GM18870 (cell line): ENCODE data around the gene LARP4B.
"Not testable (repeated sequence)": the region's sequence is repeated elsewhere in the genome, so short reads cannot be mapped to it uniquely, and the experiment has no call there.

Experiments
- ATAC-seq: cut with Tn5 transposase; IDR thresholded peaks from one replicate; pipeline ENCODE4 v1.9.1; 2021; ENCODE audit warnings: moderate library complexity; ENCODE audit not compliant: unreplicated experiment

Gene LARP4B

DNA sequence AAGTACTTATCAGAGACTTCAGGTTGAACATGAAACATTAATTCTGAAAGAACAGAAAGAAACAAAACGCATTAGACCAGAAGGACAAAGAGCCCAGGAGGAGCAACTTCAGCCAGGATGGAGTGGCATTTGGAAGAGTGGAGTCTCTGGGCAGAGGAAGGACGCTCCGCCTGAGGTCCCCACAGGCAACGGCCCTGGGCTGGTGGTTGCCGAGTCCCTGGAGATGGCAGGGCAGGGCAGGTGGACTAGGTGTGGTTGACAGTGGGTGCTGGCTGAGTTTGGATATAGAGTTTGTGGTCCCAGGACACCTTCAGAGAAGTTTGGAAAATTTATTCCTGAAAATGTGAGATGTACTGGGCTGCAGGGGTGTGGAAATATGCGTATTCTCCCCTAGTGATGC is 27.4 kb upstream of the LARP4B start:
- ATAC-seq, result no peak

- ATAC-seq, result no peak
Measured at GRCh38 chr10:958106-958505, 26.6 kb upstream of the LARP4B start.

GRCh38 chr10:955820-956217 is 24.3 kb upstream of the LARP4B start:
- no peak for ATAC-seq

GRCh38 chr10:955127-955819 is 23.8 kb upstream of the LARP4B start:
- ATAC-seq, result no peak

- ATAC-seq, result no peak
Measured at GRCh38 chr10:954396-954795, 22.9 kb upstream of the LARP4B start.

DNA sequence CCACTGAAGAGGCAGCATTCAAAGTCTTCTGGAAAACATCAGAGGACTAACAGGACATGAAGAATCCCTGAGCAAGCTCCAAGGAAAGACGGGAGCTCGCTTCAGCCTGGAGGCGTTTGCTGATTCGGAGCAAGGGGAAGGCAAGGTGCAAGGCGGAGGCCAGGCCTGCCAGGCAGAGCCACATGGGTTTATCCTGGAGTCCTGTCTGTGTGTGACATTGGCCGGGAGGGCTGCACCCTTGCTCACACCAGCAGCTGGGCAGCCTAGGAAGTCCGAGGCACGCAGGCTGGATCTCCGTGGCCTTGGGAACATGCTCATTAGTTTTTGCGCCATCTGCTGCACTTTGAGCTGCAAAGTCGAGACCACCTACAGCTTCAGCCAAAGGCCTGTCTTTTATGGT is 22.3 kb upstream of the LARP4B start:
- no peak for ATAC-seq

- no peak for ATAC-seq
Measured at GRCh38 chr10:949446-949845, 17.9 kb upstream of the LARP4B start.

DNA sequence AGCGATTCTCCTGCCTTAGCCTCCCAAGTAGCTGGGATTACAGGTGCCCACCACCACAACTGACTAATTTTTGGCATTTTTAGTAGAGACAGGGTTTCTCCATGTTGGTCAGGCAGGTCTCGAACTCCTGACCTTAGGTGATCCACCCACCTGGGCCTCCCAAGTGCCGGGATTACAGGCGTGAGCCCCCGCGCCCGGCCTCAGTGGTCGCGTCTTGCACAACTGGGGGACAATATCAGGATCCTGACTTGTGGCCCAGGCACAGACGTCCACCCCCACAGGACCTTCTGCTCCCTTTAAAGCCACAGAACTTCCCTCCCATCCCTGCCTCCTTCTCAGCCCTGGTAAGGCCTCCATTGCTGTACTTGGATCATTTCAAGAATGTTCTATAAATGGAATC is 16.8 kb upstream of the LARP4B start:
- ATAC-seq, result no peak

GRCh38 chr10:947881-948280 is 16.4 kb upstream of the LARP4B start:
- ATAC-seq, result no peak

DNA sequence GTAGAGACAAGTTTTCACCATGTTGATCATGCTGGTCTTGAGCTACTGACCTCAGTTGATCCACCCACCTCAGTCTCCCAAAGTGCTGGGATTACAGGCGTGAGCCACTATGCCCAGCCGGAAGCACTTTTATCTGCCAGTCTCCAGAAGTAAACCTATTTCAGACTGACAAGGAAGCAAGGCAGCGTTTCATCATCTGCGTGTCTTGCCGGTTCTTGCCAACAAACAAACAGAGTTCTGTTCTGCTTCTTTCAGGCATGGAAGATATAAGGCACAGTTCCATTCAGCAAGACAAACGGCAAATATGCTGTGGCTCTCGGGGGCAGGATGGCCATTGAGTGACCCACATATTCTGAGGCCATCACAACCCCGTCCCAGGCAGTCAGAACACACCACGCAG is 15.5 kb upstream of the LARP4B start:
- no peak for ATAC-seq

DNA sequence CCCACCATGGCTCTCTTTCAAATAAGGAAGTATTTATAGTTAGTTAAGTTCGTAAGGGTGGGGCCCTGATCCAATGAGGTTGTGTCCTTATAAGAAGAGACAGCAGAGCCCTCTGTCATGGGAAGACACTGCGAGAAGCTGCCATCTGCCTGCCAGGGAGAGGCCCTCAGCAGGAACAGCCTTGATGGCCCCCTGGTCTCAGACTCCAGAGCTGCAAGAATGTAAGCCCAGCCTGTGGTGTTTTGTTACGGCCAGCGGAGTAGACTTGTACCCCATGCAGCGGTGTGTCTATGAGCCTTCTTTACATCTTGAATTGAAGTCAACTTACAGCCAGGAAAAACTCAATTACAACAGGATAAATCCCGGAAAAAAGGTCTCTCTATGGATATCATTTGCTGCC is 14.3 kb upstream of the LARP4B start:
- no peak for ATAC-seq

DNA sequence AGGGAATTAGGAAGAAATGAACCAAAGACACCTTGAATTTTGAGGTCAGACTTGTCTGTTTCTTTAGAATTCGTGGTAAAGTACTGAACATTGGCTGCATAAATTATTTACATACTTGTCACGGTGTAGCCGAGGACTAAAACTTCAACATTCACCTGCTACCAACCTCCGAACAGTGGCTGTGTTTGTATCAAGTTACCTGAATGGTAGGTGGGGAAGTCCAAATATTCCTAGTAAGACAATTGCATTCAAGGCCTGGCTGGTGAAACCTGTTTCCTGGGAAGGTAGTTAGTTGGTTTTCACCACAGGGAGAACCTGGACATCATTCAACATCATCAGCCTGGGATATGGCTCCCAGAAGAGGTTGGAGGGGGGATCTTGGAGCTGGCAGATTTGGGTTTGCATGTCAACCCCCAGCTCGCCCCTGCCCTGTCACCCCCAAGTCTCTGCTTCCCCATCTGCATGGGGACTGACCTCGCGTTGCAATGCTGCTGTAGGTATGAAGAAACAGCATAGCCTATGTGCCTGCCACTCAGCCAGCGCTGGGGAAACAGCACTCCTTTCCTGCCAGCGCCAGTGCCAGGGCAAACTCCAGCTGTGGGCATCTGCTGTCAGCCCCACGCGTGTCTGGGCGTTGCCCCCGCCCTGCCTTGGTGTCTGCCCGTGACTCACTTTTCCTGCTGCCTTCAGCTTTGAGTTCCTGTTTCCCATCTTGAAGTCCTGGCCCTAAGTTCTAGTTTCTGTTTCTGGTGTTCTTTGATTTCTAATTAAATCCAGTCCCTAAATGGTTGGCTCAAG is 12.7 kb upstream of the LARP4B start:
- no peak for ATAC-seq

GRCh38 chr10:943334-944033 is 12.0 kb upstream of the LARP4B start:
- peak; percentile 54 for ATAC-seq

DNA sequence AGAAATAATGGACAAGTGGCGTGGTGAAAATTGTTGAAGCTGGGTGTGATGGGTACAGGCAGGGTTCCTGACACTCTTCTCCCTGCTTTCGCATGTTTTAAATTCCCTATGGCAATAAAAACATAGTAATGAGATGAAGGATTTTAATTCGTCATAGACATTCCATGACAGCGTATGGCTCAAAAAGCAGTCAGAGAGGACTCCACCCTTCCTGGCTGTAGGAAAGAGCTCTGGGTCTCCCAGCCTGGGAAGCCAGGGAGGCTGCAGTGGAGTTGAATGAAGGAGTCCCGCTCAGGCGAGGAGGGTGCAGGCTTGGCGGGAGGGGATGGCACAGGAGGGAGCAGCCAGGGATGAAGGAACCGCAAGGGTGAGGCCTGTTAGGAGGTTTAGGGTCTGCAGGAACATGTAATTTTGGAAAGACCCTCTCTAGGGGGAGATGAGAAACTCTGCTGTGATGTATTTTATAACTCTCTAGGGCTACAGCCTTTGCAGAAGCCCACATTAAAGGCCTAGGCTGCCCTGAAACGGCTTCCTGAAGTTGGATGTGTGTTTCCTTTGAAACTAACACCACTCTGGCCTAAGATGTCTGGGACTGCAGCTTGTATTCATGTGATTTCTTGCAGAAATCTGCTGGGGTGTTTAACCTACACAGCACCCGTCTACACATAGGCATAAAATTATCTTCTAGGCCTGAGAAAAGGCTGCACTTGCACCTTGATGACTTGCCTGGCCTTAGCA is 7.6 kb upstream of the LARP4B start:
- ATAC-seq, result no peak

- no peak for ATAC-seq
Measured at GRCh38 chr10:934746-935406, 3.4 kb upstream of the LARP4B start.

GRCh38 chr10:934165-934564 is 2.7 kb upstream of the LARP4B start:
- not testable (repeated sequence) for ATAC-seq

- ATAC-seq, result no peak
Measured at GRCh38 chr10:932589-932988, 1.1 kb upstream of the LARP4B start.

DNA sequence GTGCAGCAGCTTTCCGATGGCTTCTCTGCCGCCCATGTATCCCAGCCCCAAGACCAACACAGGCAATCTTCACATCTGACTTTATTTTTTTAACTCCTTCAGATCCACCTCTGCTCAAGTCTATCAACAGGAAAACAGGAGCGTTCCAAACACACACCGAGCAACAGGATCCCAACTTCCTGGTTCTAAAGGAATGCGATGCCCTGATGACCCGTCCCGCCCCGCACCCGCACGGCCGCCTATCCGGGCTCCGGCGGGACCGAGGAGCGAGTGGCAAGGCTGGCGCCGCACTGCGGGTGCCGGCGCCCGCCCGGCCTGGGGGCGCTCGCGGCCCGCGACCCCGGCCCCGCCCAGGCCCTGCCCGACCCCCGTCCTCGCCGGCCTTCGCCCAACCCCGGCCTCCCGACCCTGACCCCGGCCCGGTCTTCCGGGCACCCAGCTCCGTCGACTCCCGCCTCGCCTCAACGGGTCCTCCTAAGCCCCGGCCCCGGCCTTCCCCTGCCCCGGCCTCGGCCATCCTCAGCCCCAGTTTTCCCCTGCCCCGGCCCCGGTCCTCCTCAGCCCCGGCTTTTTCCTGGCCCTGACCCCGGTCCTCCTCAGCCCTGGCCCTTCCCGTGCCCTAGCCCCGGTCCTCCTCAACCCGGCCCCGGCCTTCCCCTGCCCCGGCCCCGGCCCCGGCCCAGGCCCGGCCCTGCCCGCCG is 730 bp downstream of the LARP4B start:
- no peak for ATAC-seq

GRCh38 chr10:929960-930624 is 1.4 kb downstream of the LARP4B start:
- no peak for ATAC-seq

GRCh38 chr10:927131-927530 is 4.4 kb downstream of the LARP4B start:
- no peak for ATAC-seq
